ENCODE measurements around the gene YWHAQ. TPM values are rescaled to one million over a fixed set of nuclear protein-coding genes. Genes with fewer than 3 reads are reported as not detected.

Gene YWHAQ
- total RNA-seq, 3 donors from 2014 or later: 176 to 226 (median 186) TPM

GRCh38 chr2:9594366-9595054 lies 36.3 kb downstream of the YWHAQ start:
- Histone ChIP-seq H3K27me3 (no peaks in the 10 kb centered on the region), H3K4me3 (no peak overlapping the region), H3K36me3 (no peaks in the 10 kb centered on the region), H3K4me1 (peaks cover 0 to 6% of the 10 kb centered on the region in 2 donors), H3K27ac (peak overlapping the region; percentile 13 to 63), H3K9me3 (peaks cover 8 to 9% of the 10 kb centered on the region in 2 donors)
- peak in 1 of 3 donors; percentile 25 for TF ChIP-seq POLR2AphosphoS5 (IDR thresholded peaks at IDR 0.05)
- no peak for TF ChIP-seq POLR2A (IDR thresholded peaks at IDR 0.05)
- intact Hi-C loops (cut with DNase I; ENCODE audit: low total_unique reads): no loop called here
- DNase-seq (ENCODE audit: low spot score in 2 of 2): peak in 1 of 2 donors; percentile 47

DNA sequence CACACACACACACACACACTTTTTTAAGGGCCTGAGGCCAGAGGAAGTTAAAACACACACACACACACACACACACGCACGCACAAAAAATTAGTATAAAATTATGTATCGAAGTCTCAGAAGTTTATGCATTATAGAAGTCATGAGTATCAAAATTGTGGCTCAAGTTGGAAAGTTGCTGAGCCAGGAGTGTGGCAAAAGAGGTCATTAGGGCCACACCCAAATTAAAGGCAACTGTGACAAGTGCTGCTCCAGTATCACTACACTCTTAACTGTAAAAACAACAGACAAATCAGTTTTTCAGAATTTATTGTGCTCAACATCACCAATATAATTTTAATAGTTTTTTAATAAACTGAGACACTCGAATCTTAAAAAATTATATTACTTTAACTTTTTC lies 36.9 kb downstream of the YWHAQ start:
- DNase-seq (ENCODE audit: low spot score in 2 of 2): no peak
- peaks cover 2 to 3% of the 10 kb centered on the region in 2 donors for H3K9me3 ChIP-seq
- H3K36me3 ChIP-seq: no peaks in the 10 kb centered on the region
- TF ChIP-seq, protein P1, sequence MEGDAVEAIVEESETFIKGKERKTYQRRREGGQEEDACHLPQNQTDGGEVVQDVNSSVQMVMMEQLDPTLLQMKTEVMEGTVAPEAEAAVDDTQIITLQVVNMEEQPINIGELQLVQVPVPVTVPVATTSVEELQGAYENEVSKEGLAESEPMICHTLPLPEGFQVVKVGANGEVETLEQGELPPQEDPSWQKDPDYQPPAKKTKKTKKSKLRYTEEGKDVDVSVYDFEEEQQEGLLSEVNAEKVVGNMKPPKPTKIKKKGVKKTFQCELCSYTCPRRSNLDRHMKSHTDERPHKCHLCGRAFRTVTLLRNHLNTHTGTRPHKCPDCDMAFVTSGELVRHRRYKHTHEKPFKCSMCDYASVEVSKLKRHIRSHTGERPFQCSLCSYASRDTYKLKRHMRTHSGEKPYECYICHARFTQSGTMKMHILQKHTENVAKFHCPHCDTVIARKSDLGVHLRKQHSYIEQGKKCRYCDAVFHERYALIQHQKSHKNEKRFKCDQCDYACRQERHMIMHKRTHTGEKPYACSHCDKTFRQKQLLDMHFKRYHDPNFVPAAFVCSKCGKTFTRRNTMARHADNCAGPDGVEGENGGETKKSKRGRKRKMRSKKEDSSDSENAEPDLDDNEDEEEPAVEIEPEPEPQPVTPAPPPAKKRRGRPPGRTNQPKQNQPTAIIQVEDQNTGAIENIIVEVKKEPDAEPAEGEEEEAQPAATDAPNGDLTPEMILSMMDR (IDR thresholded peaks at IDR 0.05): no peak
- TF ChIP-seq POLR2AphosphoS5 (IDR thresholded peaks at IDR 0.05) (no peak), POLR2A (IDR thresholded peaks at IDR 0.05) (no peak)
- peaks cover 0 to 6% of the 10 kb centered on the region in 2 donors for H3K4me1 ChIP-seq
- H3K4me3 ChIP-seq: no peak overlapping the region
- intact Hi-C loops (cut with DNase I; ENCODE audit: low total_unique reads): no loop called here
- no peaks in the 10 kb centered on the region for H3K27me3 ChIP-seq
- peak overlapping the region in 1 of 2 donors; percentile 63 for H3K27ac ChIP-seq

DNA sequence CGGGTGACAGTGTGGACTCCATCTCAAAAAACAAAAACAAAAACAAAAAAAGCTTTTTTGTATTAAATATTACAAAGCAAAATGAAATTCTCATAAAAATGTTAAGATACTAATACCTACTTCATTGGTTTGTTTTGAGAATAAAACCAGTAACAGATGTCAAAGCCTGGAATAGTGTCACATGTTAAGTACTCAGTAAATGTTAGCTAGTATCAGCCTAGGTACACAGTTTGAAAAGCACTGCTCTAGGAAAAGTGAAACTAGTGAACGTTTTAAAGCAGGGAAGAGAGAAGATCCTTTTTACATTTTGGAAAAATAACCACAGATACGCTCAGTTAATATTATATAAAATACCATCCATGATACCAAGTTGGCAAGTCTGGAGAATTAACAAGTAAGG lies 38.1 kb downstream of the YWHAQ start:
- TF ChIP-seq POLR2AphosphoS5 (IDR thresholded peaks at IDR 0.05): no peak
- TF ChIP-seq, protein P1 (IDR thresholded peaks at IDR 0.05): no peak
- no peak for TF ChIP-seq POLR2A (IDR thresholded peaks at IDR 0.05)
- Histone ChIP-seq H3K27ac (no peak overlapping the region), H3K4me3 (no peak overlapping the region), H3K36me3 (no peaks in the 10 kb centered on the region), H3K4me1 (peaks cover 0 to 6% of the 10 kb centered on the region in 2 donors), H3K9me3 (no peaks in the 10 kb centered on the region), H3K27me3 (no peaks in the 10 kb centered on the region)
- DNase-seq (ENCODE audit: low spot score in 2 of 2): no peak
- intact Hi-C loops (cut with DNase I; ENCODE audit: low total_unique reads): no loop called here

- Histone ChIP-seq H3K27me3 (no peaks in the 10 kb centered on the region), H3K9me3 (no peaks in the 10 kb centered on the region), H3K4me3 (no peak overlapping the region), H3K27ac (no peak overlapping the region), H3K36me3 (no peaks in the 10 kb centered on the region), H3K4me1 (peaks cover 0 to 6% of the 10 kb centered on the region in 2 donors)
- TF ChIP-seq, protein P1 (IDR thresholded peaks at IDR 0.05): no peak
- no peak for TF ChIP-seq POLR2A (IDR thresholded peaks at IDR 0.05)
- TF ChIP-seq POLR2AphosphoS5 (IDR thresholded peaks at IDR 0.05): no peak
- DNase-seq (ENCODE audit: low spot score in 2 of 2): no peak
- intact Hi-C loops (cut with DNase I; ENCODE audit: low total_unique reads): no loop called here
These were observed 40.2 kb downstream of the YWHAQ start for GRCh38 chr2:9590641-9591040.

GRCh38 chr2:9586465-9586864 lies 44.3 kb downstream of the YWHAQ start:
- intact Hi-C loops (cut with DNase I; ENCODE audit: low total_unique reads): no loop called here
- no peak for DNase-seq (ENCODE audit: low spot score in 2 of 2)
- no peaks in the 10 kb centered on the region for H3K36me3 ChIP-seq

More at GRCh38 chr2:9586465-9586864, 44.3 kb downstream of the YWHAQ start:
- TF ChIP-seq POLR2A (IDR thresholded peaks at IDR 0.05) (no peak), POLR2AphosphoS5 (IDR thresholded peaks at IDR 0.05) (no peak)
- TF ChIP-seq, protein P1 (IDR thresholded peaks at IDR 0.05): no peak
- no peak overlapping the region for H3K4me3 ChIP-seq
- no peaks in the 10 kb centered on the region for H3K4me1 ChIP-seq
- no peaks in the 10 kb centered on the region for H3K9me3 ChIP-seq
- no peak overlapping the region for H3K27ac ChIP-seq
- no peaks in the 10 kb centered on the region for H3K27me3 ChIP-seq

All from breast epithelium (tissue), 4 donors.